Activated gamma-delta T cell treated with Interleukin-2 at 50 U/mL for 16 hours (primary cell): ENCODE measurements around the gene MID2.

Experiments used
- DNase-seq: peaks from one replicate; pipeline ENCODE4 v3.0.0-alpha.2; 2020

The MID2 gene

DNA sequence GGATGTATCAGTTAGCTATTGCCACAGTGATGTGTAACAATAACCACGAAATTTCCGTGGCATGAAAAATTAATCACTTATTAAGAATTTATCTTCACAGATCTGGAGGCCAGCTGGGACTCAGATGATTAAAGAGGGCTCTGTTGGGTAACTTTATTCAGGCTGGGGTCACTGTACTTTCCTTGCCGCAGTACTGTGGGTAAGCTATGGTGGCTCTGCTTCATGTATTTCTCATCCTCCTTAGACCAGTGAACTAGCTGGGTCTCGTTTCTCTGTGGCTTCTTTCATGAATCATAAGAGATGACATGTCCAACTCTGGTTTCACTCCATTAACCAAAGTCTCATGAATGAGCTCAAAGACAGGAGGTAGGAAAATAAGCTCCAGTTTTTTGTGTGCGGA lies 143.0 kb downstream of the MID2 start:
- no peak for DNase-seq

DNA sequence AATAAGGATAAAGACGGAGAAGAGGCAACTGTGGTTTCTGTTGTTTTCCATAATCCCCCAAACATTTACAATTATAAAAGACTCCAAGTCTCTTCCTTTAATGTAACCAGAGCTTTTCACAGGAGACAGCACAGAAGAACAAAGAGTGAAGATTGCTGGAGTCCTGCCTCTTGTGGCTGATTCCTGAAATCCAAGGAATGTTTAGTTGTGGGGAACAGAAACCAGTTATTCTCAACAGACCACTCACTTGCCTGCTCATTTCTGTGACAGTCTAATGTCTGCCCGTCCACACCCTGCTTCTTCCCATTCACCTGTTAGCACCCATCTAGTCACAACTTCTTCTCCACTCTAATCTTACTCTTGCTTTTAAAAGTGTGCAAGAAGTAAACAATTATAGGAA lies 144.4 kb downstream of the MID2 start:
- no peak for DNase-seq

DNA sequence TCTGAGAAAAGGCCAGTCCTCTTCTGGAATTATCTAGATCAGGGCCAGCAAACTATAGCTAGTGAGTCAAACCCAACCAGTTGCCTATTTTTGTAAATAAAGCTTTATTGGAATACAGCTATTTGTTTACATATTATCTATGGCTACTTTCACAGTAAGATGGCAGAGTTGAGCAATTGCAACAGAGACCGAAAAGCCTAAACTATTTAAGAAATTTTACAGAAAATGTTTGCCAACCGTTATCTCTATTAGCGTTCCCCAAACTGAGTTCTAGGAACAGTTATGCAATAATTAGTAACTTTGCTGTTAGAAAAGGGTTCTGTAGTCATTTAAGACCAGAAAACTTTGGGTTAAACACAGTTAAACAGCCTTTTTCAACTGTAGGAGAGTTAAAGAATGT lies 146.0 kb downstream of the MID2 start:
- no peak for DNase-seq
